Liver (tissue), 9 donors: ENCODE data around the gene RNLS. TPM values are rescaled to one million over a fixed set of nuclear protein-coding genes. Genes with fewer than 3 reads are reported as not detected.

Experiments
- DNase-seq: peaks from one replicate; pipeline ENCODE4 v3.0.0-alpha.2; 2017; ENCODE audit warnings: low spot score
- H3K27ac ChIP-seq, 2 donors: one replicate each; pipeline ENCODE4 v1.7.0; 2013; ENCODE audit warnings: inconsistent platforms in 2 of 2, low read length in 2 of 2, control low read depth in 1 of 2, low read depth in 1 of 2, mild to moderate bottlenecking in 1 of 2
- H3K27me3 ChIP-seq, 4 donors: one replicate each; pipeline versions ENCODE4 v1.6.1 to v1.7.0; 2013; ENCODE audit warnings: low read length in 3 of 4, inconsistent platforms in 1 of 4, mild to moderate bottlenecking in 1 of 4, moderate library complexity in 1 of 4; ENCODE audit not compliant: control insufficient read depth in 4 of 4, insufficient read depth in 4 of 4
- H3K36me3 ChIP-seq, 4 donors: one replicate each; pipeline versions ENCODE4 v1.6.1 to v1.7.0; 2013; ENCODE audit warnings: low read length in 3 of 4, mild to moderate bottlenecking in 3 of 4, low read depth in 1 of 4, moderate library complexity in 1 of 4; ENCODE audit not compliant: control insufficient read depth in 4 of 4, insufficient read depth in 3 of 4
- H3K4me1 ChIP-seq, 4 donors: one replicate each; pipeline versions ENCODE4 v1.6.1 to v1.7.0; 2013; ENCODE audit warnings: low read length in 3 of 4, mild to moderate bottlenecking in 3 of 4, moderate library complexity in 1 of 4; ENCODE audit not compliant: control insufficient read depth in 4 of 4, insufficient read depth in 4 of 4
- H3K4me3 ChIP-seq, 3 donors: one replicate each; pipeline versions ENCODE4 v1.6.1 to v1.7.0; 2013; ENCODE audit warnings: low read length in 3 of 3, control low read depth in 1 of 3, low read depth in 1 of 3, mild to moderate bottlenecking in 1 of 3
- H3K9ac ChIP-seq, 2 donors: one replicate each; pipeline ENCODE4 v1.7.0; 2013; ENCODE audit warnings: low read length in 2 of 2, mild to moderate bottlenecking in 2 of 2, moderate library complexity in 2 of 2, control low read depth in 1 of 2, low read depth in 1 of 2
- H3K9me3 ChIP-seq, 4 donors: one replicate each; pipeline versions ENCODE4 v1.6.1 to v1.7.0; 2013; ENCODE audit warnings: low read length in 3 of 4; ENCODE audit not compliant: control insufficient read depth in 4 of 4
- CTCF ChIP-seq: fragments of 150-350 bp; IDR thresholded peaks from 2 replicates; pipeline ENCODE4 v1.5.1; 2017; ENCODE audit warnings: improper control_type of control experiment, low read depth, low read length; ENCODE audit not compliant: missing input control
- EGR1 ChIP-seq, 2 donors: IDR thresholded peaks; 2 replicates each; pipeline ENCODE4 v1.6.1; 2016 to 2018; ENCODE audit warnings: antibody characterized with exemption in 2 of 2, low read depth in 2 of 2
- FOXA1 ChIP-seq: IDR thresholded peaks from 2 replicates; pipeline ENCODE4 v1.6.1; 2016; ENCODE audit warnings: antibody characterized with exemption
- FOXA2 ChIP-seq: IDR thresholded peaks from 2 replicates; pipeline ENCODE4 v1.6.1; 2016; ENCODE audit warnings: antibody characterized with exemption
- GABPA ChIP-seq, 2 donors: IDR thresholded peaks in 1 of 2; conservative IDR thresholded peaks in 1 of 2; 2 replicates each; pipeline ENCODE4 v1.6.1; 2016; ENCODE audit warnings: antibody characterized with exemption in 2 of 2, mild to moderate bottlenecking in 1 of 2, moderate library complexity in 1 of 2
- HNF4A ChIP-seq, 2 donors: conservative IDR thresholded peaks; 2 replicates each; pipeline ENCODE4 v1.6.1; 2016; ENCODE audit warnings: antibody characterized with exemption in 2 of 2, mild to moderate bottlenecking in 2 of 2
- HNF4G ChIP-seq: IDR thresholded peaks from 2 replicates; pipeline ENCODE4 v1.6.1; 2016; ENCODE audit warnings: antibody characterized with exemption
- JUND ChIP-seq, 2 donors: IDR thresholded peaks; 2 replicates each; pipeline ENCODE4 v1.6.1; 2016; ENCODE audit warnings: antibody characterized with exemption in 2 of 2
- MAX ChIP-seq: IDR thresholded peaks from 2 replicates; pipeline ENCODE4 v1.6.1; 2016; ENCODE audit warnings: antibody characterized with exemption
- RAD21 ChIP-seq, 2 donors: IDR thresholded peaks; 2 replicates each; pipeline ENCODE4 v1.6.1; 2016; ENCODE audit warnings: antibody characterized with exemption in 2 of 2, mild to moderate bottlenecking in 2 of 2
- REST ChIP-seq: IDR thresholded peaks from 2 replicates; pipeline ENCODE4 v1.6.1; 2016; ENCODE audit warnings: antibody characterized with exemption, mild to moderate bottlenecking
- RXRA ChIP-seq, 2 donors: IDR thresholded peaks; 2 replicates each; pipeline ENCODE4 v1.6.1; 2017 to 2018; ENCODE audit warnings: antibody characterized with exemption in 2 of 2, mild to moderate bottlenecking in 1 of 2
- SP1 ChIP-seq: IDR thresholded peaks from 2 replicates; pipeline ENCODE4 v1.6.1; 2018; ENCODE audit warnings: antibody characterized with exemption, mild to moderate bottlenecking
- TAF1 ChIP-seq: conservative IDR thresholded peaks from 2 replicates; pipeline ENCODE4 v1.6.1; 2016; ENCODE audit warnings: antibody characterized with exemption, mild to moderate bottlenecking
- YY1 ChIP-seq: IDR thresholded peaks from 2 replicates; pipeline ENCODE4 v1.6.1; 2016; ENCODE audit warnings: antibody characterized with exemption, mild to moderate bottlenecking
- ZBTB33 ChIP-seq: IDR thresholded peaks from 2 replicates; pipeline ENCODE4 v1.6.1; 2016; ENCODE audit warnings: antibody characterized with exemption
- WGBS: extraction: QIAGEN DNeasy Blood & Tissue Kit; methylation state at CpG from one replicate; pipeline ENCODE4 v1.1.7; 2013; 5-methylcytosine and 5-hydroxymethylcytosine counted together
- polyA plus RNA-seq, 2 donors: library from polyadenylated mRNA; stranded (reverse) in 1 of 2; unstranded in 1 of 2; fragments of 200-250 nt in 1 of 2; fragments of >200 nt in 1 of 2; fragmentation: Nextera tagmentation in 1 of 2; extraction: Ambion mirVana in 1 of 2; gene quantifications; one replicate each; pipeline versions ENCODE4 v1.2.1 to v1.2.3, GENCODE V29; 2013 to 2015
- total RNA-seq, 2 donors: library from RNA; depleted of rRNA; stranded (reverse); fragments of >200 nt; gene quantifications; one replicate each; pipeline ENCODE4 v1.2.3, GENCODE V29; 2014
- donor health status: healthy.
- donor health status: healthy.
- donor health status: healthy.
- donor health status: healthy.
- donor health status: healthy.

RNLS gene
- total and polyA plus RNA-seq, 4 donors, result 4.1 to 12.4 (median 7.5) TPM

GRCh38 chr10:88439932-88440331 lies 143.2 kb downstream of the RNLS start:
- H3K4me3 ChIP-seq, result no peak overlapping the region
- H3K9ac ChIP-seq, result no peak overlapping the region
- H3K4me1 ChIP-seq, result no peaks in the 10 kb centered on the region
- DNase-seq, result no peak
- no peaks in the 10 kb centered on the region for H3K9me3 ChIP-seq
- H3K27me3 ChIP-seq, result no peaks in the 10 kb centered on the region
- no peaks in the 10 kb centered on the region for H3K36me3 ChIP-seq
- H3K27ac ChIP-seq, result no peak overlapping the region
- TF ChIP-seq JUND (IDR thresholded peaks at IDR 0.05) (no peak), CTCF (no peak), RAD21 (IDR thresholded peaks at IDR 0.05) (no peak), MAX (no peak), TAF1 (no peak)

GRCh38 chr10:88437411-88437810 lies 145.7 kb downstream of the RNLS start:
- Histone ChIP-seq H3K36me3 (no peaks in the 10 kb centered on the region), H3K27me3 (no peaks in the 10 kb centered on the region), H3K4me3 (no peak overlapping the region), H3K4me1 (no peaks in the 10 kb centered on the region), H3K9me3 (no peaks in the 10 kb centered on the region), H3K27ac (no peak overlapping the region), H3K9ac (no peak overlapping the region)
- no peak for TF ChIP-seq ZBTB33
- no peak for TF ChIP-seq EGR1 (IDR thresholded peaks at IDR 0.05; ENCODE audit: low read depth in 2 of 2)
- TF ChIP-seq RXRA (IDR thresholded peaks at IDR 0.05), result no peak
- no peak for DNase-seq

GRCh38 chr10:88433565-88434186 lies 149.4 kb downstream of the RNLS start:
- H3K9ac ChIP-seq, result no peak overlapping the region
- H3K27me3 ChIP-seq, result no peaks in the 10 kb centered on the region
- no peak overlapping the region for H3K4me3 ChIP-seq
- 95% methylated on average over 2 of the region's 2 CpGs for WGBS
- DNase-seq, result no peak
- H3K27ac ChIP-seq, result no peak overlapping the region
- no peaks in the 10 kb centered on the region for H3K9me3 ChIP-seq
- no peaks in the 10 kb centered on the region for H3K4me1 ChIP-seq
- no peaks in the 10 kb centered on the region for H3K36me3 ChIP-seq
- TF ChIP-seq FOXA1 (no peak), MAX (no peak), TAF1 (no peak), REST (no peak), RXRA (IDR thresholded peaks at IDR 0.05) (no peak), YY1 (no peak), CTCF (no peak), FOXA2 (no peak), JUND (IDR thresholded peaks at IDR 0.05) (no peak), EGR1 (IDR thresholded peaks at IDR 0.05; ENCODE audit: low read depth in 2 of 2) (no peak), RAD21 (IDR thresholded peaks at IDR 0.05) (no peak), HNF4A (conservative IDR thresholded peaks at IDR 0.05) (no peak), HNF4G (no peak), GABPA (IDR thresholded peaks at IDR 0.05 in 1 of 2, conservative IDR thresholded peaks at IDR 0.05 in 1 of 2) (no peak), SP1 (no peak)
